Retinal pigment epithelial cell (primary cell): ENCODE results near the gene CD70.
"Not testable (repeated sequence)": the region's sequence is repeated elsewhere in the genome, so short reads cannot be mapped to it uniquely, and the experiment has no call there.

Source experiments
- DNase-seq: peaks from one replicate; pipeline ENCODE4 v3.0.0-alpha.2; 2010; ENCODE audit warnings: low read depth
- H3K4me3 ChIP-seq: 2 replicates; pipeline ENCODE4 v1.5.1; 2011; ENCODE audit warnings: mild to moderate bottlenecking, low read length, control low read depth, moderate library complexity
- CTCF ChIP-seq: conservative IDR thresholded peaks from 2 replicates; pipeline ENCODE4 v1.5.1; 2011; ENCODE audit warnings: low read depth, low read length, control low read depth, inconsistent platforms

Gene CD70

DNA sequence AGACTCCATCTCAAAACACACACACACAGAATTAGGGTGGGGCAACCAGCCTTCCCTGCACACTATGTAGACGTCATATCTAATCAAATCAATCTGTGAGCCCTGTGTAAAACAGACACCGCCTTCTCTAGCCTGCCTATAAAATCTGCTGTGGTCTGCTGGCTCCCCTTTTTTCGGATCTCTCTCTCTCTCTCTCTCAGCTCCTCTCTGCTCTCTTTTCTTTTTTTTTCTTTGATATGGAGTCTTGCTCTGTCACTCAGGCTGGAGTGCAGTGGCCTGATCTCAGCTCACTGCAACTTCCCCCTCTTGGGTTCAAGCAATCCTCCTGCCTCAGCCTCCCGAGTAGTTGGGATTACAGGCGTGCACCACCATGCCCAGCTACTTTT lies 11.8 kb upstream of the CD70 start:
- no peak for TF ChIP-seq CTCF
- no peak for DNase-seq
- H3K4me3 ChIP-seq = no peak overlapping the region

- DNase-seq, H3K4me3 ChIP-seq: not testable (repeated sequence)
These were observed 10.6 kb upstream of the CD70 start for GRCh38 chr19:6601537-6602052.

GRCh38 chr19:6600951-6601536 lies 10.1 kb upstream of the CD70 start:
- DNase-seq, H3K4me3 ChIP-seq: not testable (repeated sequence)

GRCh38 chr19:6599866-6600454 lies 9.0 kb upstream of the CD70 start:
- no peak for DNase-seq
- H3K4me3 ChIP-seq = no peak overlapping the region
- no peak for TF ChIP-seq CTCF

DNA sequence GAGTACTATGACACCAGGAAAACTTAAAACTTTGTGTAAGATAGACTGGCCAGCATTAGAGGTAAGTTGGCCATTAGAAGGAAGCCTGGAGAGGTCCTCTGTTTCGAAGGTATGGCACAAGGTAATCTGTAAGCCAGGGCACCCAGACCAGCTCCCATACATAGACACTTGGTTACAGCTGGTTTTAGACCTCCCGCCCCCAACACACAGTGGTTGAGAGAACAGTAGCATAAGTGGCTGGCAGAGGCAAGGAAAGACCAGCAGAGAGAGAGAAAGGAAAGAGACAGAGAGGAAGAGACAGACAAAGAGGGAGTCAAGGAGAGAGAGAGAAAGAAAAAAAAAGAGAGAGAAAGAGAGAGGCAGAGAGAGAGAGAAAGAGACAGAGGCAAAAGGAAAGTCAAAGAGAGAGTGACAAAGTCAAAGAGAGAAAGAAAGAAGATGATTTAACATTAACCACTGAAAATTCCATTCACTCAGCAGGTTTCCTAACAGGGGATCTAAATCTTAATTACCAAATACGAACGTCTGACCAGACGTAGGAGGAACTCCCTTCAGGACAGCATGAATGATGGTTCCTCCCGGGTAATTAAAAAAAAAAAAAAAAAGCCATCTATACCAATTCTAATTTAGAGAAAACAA lies 7.4 kb upstream of the CD70 start:
- H3K4me3 ChIP-seq, DNase-seq: not testable (repeated sequence)

GRCh38 chr19:6597471-6598253 lies 6.7 kb upstream of the CD70 start:
- not testable (repeated sequence) for DNase-seq, H3K4me3 ChIP-seq

- no peak overlapping the region for H3K4me3 ChIP-seq
- no peak for DNase-seq
- TF ChIP-seq CTCF = no peak
These were observed 5.7 kb upstream of the CD70 start for GRCh38 chr19:6596621-6597020.

DNA sequence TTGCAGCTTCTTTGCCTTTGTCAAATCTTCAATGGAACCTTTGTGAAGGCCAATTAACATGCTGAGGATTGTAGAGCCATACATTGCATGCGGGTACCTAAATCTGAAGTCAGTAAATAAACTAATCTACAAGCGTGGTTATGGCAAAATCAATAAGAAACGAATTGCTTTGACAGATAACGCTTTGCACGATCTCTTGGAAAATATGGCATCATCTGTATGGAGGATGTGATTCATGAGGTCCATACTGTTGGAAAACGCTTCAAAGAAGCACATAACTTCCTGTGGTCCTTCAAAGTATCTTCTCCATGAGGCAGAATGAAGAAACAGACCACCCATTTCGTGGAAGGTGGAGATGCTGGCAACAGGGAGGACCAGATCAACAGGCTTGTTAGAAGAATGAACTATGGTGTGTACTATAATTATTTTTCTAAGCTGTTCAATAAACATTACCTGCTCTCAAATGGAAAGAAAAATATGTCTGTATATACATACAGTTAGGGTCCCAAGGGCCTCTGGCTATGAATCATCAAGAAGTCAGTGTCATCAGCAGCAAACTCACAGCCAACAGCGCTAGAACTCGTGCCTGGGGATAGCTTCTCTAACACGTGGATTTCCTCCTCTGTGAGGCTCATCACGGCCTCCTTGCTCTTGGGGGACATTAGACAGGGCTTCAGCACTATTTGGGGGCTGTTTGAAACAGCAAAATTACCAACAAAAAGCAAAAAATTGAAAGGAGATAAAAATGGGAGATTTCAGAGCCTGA lies 2.9 kb upstream of the CD70 start:
- DNase-seq = no peak
- H3K4me3 ChIP-seq = no peak overlapping the region
- TF ChIP-seq CTCF = no peak
